ENCODE measurements around the gene GRIK4. TPM values are rescaled to one million over a fixed set of nuclear protein-coding genes. Genes with fewer than 3 reads are reported as not detected.

Gene GRIK4
- polyA plus RNA-seq, 3 donors = under 0.01 to 0.15 (median 0.01) TPM

DNA sequence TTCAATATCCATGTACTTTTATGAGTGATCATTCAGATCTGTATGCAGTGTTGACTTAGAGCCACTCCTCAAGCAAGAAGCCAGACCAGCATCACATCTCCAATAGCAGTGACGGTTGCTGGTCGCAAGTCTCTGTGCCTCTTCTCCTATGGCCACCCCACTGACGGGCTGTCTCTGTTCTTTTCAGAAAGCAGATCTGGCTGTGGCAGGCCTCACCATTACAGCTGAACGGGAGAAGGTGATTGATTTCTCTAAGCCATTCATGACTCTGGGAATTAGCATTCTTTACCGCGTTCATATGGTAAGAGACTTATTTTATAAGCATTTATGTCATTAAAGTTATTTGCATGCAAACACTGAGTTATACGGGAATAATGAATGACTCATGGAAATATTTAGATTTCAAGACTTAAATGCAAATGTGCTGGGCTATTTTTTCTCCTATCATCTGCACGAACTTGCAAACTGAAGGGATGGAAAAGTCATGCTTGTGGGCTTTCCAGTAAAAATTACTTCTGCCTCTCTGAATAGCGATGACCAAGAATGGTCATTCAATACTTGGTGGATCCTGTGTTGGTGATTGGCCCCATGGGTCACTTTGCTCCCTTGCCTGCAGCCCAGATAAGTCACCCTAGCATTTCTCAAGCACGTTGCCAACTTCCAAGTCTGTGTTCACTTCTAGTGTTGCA, 428.8 kb downstream of the GRIK4 start:
- no peak overlapping the region for H3K27ac ChIP-seq (ENCODE audit: low read depth, low read length)
- WGBS, 3 donors = 77 to 88% (median 88%) methylated on average over 10 of the region's 10 CpGs

DNA sequence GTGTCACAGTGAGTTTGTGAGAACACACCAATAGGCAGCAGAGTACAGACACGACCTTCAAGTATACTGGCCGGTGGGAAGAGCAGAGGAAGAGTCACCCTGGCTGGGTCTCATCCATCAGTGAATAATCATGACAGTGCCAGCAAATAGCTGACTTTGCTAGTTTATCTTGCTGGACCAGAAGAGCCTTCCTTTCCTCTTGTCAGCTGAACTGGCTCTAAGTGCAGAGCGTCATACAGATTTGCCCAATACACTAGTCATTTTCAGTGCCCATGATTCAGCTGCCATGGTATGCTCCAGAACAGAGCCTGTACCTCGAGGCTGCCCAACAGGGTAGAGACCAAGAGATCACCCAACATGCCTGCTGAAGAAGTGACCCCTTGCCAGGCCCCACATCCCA, 429.5 kb downstream of the GRIK4 start:
- WGBS, 3 donors = 73 to 80% (median 76%) methylated on average over 4 of the region's 4 CpGs
- H3K27ac ChIP-seq (ENCODE audit: low read depth, low read length) = no peak overlapping the region

DNA sequence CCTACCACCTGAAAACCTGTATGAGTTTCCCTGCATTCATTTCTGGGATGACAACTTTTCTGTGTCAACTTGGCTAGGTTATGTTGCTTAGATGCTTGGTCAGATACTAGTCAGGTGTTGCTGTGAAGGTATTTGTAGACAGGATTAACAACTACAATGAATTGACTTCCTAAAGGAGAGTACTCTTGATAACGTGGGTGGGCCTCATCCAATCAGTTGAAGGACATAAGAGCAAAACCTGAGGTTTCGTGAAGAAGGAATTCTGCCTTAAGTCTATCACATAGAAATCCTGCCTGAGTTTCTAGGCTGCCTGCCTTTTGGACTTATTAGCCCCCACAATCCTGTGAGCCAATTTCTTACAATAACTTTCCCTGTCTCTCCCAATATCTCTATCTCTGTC, 431.2 kb downstream of the GRIK4 start:
- WGBS, 3 donors = 71 to 83% (median 81%) methylated on average over 2 of the region's 2 CpGs
- H3K27ac ChIP-seq (ENCODE audit: low read depth, low read length) = no peak overlapping the region

DNA sequence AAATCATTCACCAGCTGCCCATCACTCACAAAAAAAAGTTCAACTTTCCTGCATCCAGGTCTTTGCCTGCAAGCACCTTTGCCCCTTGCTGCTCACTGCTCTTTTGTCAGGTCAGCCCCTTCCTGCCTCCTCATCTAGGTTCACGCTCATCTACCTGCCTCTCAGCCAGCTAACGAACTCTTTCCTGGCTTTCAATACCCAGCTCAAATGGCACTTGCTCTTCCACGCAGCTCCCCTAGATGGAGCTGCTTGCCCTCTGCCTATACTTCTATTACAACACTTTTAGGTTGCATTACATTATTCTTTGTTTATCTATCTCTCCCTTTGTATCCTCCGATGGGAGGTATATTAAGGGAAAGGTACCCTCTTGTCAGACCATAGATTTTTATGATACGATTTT, 433.5 kb downstream of the GRIK4 start:
- 77 to 82% (median 81%) methylated on average over 5 of the region's 5 CpGs for WGBS, 3 donors
- no peak overlapping the region for H3K27ac ChIP-seq (ENCODE audit: low read depth, low read length)

DNA sequence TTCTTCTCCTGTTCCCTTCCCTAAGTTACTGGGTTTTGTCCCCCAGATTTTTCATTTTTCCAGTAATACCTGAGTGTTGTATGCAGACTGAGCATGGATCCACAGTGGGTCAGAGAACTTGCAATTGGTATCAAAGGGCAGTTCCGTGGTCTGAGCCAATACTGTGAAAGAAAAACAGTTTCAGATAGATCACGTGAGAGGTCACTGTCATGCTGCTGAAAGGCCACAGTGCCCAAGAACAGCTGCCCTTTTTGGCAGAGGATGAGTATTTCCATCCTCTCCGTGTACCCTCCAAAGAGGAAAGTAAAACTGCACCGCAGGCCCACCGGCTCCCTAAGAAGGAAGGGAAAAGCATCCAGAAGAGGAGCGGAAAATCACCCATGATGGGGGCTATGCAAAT, 439.3 kb downstream of the GRIK4 start:
- no peak overlapping the region for H3K27ac ChIP-seq (ENCODE audit: low read depth, low read length)
- WGBS, 3 donors = 52 to 73% (median 62%) methylated on average over 6 of the region's 6 CpGs

DNA sequence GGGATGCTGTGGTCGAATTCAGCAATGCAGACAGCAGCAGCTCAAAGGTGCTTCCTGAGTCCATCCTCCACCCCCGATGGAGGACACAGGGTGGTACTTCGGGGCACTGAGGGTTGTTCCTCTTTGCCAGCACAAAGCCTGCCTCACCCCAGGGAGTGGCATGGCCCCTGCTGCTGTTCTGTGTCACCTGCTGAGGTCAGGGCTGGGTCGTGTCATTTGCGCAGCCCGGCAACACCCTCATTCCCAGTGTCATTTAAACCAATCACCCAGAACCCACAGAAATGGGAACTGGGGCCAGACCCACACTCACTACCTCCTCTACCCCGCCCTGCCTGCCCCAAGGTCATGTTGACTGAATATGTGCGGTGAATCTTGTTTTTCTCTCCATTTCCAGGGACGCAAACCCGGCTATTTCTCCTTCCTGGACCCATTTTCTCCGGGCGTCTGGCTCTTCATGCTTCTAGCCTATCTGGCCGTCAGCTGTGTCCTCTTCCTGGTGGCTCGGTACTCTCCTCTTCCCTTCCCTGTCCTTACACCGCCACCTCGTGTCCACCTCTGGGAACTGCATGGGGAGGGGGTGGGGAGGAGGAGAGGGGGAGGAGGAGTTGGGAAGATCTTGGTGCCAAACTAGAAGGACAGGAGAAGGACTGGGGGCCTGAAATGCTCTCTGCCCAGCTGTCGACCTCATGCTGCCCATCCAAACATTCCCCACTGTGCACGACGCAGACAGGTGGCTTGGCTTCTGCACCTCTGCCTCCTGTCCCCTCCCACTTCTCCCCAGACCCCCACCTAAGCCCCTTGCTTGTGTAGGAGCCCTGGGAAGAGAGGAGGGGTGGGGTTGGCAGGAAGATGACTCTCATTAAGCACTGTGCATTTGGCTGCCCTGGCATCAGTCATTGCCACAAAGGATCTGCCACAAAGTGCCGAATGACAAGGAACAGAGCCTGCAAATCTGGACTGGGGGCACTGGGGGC, 441.2 kb downstream of the GRIK4 start:
- WGBS, 3 donors = 18 to 19% (median 18%) methylated on average over 19 to 20 of the region's 20 CpGs
- H3K27ac ChIP-seq (ENCODE audit: low read depth, low read length) = no peak overlapping the region

DNA sequence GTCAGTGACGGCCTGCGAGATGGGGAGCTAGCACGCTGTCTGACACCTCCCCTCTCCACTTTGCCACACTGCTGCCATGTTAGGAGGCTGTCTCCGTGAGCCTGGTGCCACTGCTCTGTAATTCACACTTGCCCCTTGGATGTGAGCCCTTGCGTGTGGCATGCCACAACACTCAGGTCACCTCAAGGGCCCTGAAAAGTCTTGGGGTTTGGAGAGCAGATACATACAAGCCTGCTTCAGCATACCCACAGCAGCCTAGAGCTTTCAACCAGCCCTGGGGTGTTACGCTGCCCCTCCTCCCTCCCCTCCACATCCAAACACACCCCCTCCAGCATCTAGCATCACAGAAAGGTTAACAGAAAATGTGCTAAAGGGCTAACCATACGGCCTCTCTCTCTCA, 442.8 kb downstream of the GRIK4 start:
- WGBS, 3 donors = 83 to 93% (median 91%) methylated on average over 7 of the region's 7 CpGs
- H3K27ac ChIP-seq (ENCODE audit: low read depth, low read length) = no peak overlapping the region

DNA sequence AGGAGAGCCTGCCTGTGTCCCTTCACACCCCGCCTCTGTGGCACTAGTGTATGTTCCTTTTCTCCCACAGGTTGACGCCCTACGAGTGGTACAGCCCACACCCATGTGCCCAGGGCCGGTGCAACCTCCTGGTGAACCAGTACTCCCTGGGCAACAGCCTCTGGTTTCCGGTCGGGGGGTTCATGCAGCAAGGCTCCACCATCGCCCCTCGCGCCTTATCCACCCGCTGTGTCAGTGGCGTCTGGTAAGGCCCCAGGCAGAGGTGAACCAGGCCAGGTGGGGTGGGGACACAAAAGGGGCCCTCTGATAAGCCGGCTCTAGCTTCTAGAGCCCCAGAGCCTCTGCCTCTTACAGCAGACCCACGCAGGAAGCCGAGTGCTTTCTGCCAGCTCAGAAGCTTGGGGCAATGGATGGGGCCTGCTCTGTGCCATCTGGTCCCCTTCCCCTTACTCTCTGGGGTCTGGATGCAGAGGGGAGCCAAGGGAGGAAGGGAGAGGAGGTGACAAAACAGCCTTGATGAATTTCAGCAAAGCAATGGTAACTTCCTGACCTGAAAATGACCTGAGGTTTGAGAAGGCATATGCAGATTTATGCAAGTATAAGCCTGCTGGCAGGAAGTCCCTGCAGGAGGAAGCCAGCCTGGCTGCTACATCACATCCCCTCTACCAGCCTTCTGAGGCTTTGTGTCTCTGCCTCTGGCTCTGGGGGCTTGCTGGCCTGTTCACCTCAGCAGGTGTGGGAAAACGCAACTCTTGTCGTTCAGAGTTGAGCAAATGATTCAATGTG, 445.4 kb downstream of the GRIK4 start:
- 76 to 83% (median 81%) methylated on average over 16 of the region's 16 CpGs for WGBS, 3 donors
- H3K27ac ChIP-seq (ENCODE audit: low read depth, low read length) = no peak overlapping the region

DNA sequence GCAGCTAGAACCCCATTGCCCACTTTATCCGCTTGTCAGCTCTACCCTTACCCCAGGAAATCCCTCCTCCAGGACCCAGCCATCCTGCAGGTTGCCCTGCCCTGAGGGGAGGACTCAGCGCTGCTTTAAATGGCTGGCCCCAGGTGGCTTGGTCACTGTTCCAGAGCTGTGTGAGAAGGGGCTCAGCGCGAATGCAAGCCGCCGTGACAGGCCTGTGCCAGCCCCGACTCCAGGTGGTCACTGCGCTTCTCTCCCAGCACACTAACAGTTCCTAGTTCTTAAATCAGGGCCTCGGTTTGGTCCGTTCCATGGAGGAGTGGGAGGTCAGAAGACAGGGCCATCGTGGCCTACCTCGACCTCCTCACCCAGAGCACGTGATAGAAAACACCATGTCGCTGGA, 446.6 kb downstream of the GRIK4 start:
- no peak overlapping the region for H3K27ac ChIP-seq (ENCODE audit: low read depth, low read length)
- WGBS, 3 donors = 89 to 96% (median 93%) methylated on average over 14 of the region's 14 CpGs

DNA sequence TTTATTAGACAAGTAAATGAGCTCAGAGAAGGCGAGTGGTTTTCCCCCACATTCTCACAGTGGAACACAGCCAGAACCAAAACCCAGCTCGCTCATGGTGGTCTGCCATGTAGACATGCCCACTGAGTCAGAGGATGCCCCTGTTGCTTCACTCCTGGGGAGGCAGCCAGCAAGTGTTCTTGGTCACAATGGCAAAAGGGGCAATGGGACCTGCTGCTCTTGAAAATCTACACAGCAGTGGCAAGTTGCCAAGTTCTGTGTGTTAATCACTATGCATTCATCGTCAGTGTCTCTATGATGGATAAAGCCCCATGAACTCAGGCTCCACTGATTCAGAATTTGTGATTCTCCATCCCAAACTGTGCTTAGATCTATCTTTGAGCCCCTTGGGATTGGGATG, 447.6 kb downstream of the GRIK4 start:
- WGBS, 3 donors = 60 to 79% (median 71%) methylated on average over 3 of the region's 3 CpGs
- H3K27ac ChIP-seq (ENCODE audit: low read depth, low read length) = no peak overlapping the region

DNA sequence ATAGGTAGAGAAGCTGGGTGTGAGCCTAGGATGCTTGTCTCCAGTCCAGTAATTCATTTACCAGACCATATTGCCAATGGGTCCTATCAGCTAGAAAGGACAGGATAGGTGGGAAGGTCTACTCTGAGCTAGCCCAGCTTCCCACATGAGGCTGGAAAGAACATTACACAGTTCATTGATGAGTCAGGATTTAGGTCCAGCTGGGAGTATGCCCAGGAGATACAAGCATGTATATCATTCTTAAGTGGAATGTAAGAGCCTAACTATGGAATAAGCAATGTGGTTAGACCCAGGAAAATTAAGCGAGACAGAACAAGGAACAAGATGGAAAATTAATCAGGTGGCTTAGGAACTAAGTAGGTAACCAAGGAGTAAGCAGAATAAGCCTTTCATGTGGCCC, 453.3 kb downstream of the GRIK4 start:
- WGBS, 3 donors = 81 to 90% (median 86%) methylated on average over 1 of the region's 1 CpG
- no peak overlapping the region for H3K27ac ChIP-seq (ENCODE audit: low read depth, low read length)

DNA sequence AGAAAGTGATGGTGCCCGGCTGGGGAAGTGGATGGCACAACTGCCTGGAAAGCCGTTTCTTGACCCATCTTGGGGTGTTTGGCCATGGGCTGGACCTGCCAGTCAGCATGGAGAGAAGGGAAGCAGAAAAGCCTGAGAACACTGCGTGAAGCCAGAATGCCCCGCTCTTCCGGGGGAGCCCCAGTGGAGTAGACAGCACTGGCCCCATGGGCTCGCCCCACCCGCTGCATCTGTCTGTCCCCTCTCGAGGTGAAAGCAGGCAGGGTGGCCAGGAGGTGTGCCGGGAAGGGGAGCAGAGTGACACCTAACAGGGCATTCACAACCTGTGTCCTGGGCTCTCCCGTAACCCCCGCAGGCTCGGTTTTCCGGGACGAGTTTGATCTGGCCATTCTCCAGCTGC, 455.3 kb downstream of the GRIK4 start:
- WGBS, 3 donors = 85 to 93% (median 88%) methylated on average over 14 of the region's 14 CpGs
- no peak overlapping the region for H3K27ac ChIP-seq (ENCODE audit: low read depth, low read length)

DNA sequence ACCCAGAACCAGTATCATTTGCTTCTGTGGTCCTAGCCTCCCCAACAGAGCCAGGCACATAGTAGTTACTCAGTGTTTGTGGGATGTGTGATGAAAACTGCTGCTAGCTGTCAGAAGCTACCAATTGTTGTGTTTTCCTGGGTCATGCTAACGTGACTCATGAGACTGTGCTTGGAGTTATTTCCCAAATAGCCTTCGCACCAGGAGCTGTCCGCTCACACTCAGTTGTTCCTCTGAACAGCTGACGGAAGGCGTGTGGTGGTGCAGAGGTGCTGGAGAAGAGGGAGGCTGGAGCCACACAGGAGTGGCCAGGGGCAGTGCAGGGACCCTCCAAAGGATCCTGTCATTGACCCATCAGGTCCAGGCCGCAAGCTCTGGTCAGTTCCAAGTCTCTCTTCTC, 458.4 kb downstream of the GRIK4 start:
- H3K27ac ChIP-seq (ENCODE audit: low read depth, low read length) = no peak overlapping the region
- WGBS, 3 donors = 75 to 95% (median 88%) methylated on average over 6 of the region's 6 CpGs

DNA sequence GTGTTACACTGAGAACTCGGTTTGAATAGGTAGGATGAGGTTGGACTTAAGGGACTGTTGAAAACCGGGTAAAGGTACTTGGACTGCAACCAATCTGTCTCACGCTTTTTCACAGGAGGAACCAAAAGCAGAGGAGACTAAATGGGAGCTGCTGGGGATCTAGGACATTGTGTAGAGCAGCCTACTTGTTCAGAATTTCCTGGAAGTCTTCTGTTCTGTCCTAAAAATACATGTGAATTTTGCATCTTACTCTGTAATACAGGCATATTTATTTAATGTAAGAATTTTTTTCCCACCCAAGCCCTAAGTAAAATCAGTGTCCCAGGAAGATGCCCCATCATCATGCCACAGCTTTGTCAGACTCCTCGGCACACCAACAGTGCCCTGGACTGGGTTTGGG, 460.3 kb downstream of the GRIK4 start:
- WGBS, 3 donors = 80 to 90% (median 87%) methylated on average over 4 of the region's 4 CpGs
- no peak overlapping the region for H3K27ac ChIP-seq (ENCODE audit: low read depth, low read length)

DNA sequence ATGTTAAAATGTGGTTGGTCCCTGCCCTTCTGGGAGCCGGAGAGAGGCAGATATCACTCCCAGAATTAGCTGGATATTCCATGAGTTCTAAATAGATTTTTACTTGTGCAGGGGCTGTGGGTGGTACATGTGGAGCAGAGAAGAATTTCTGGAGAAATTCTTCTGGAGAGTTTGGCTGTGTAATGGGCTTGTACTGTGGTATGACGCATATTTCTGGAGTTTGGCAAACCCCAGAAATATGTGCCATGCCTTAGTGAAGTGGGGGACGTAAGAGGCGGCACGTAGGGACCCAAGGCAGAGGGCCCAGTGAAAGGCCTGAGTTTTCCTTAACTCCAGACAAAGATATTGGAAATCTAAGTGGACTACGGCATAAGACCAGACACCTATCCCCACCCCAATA, 461.1 kb downstream of the GRIK4 start:
- WGBS, 3 donors = 88 to 96% (median 95%) methylated on average over 6 of the region's 6 CpGs
- H3K27ac ChIP-seq (ENCODE audit: low read depth, low read length) = no peak overlapping the region

DNA sequence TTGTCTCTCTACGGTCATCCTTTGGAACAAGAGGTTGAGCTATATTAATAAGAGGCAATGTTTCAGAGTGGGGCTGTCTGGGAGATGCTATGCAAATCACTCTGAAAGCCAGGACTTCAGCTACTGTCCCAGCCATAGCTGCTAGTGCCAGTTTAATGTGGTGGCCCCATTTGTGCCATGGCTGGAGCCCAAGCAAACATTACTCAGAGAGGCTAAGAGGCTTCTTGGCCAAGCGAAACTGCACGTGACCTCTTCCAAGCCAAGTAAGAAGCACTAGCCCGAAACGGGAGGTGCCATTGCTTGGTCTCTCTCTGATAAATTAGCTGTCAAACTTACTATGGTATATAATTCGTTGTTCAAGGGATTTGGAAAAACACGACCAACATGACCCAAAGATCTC, 462.0 kb downstream of the GRIK4 start:
- H3K27ac ChIP-seq (ENCODE audit: low read depth, low read length) = no peak overlapping the region
- 74 to 87% (median 81%) methylated on average over 7 of the region's 7 CpGs for WGBS, 3 donors

DNA sequence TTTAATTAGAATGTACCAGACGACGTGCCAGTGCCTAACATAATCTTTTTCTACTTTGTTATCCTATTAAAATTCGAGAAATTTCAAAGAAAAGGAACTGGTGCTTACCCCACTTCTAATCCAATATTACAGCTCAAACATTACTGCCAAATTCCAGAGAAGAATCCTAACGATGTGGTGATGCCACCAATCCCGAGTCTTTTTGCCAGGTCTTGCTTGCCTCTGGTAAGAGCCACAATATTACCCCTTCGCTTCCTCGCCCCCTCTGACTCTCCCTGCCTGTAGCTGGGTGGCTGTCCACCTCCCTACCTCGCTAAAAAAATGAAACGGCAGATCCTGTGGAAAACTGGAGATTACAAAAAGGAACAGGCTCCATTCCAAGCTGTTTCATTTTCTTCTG, 462.9 kb downstream of the GRIK4 start:
- no peak overlapping the region for H3K27ac ChIP-seq (ENCODE audit: low read depth, low read length)
- WGBS, 3 donors = 59 to 60% (median 59%) methylated on average over 9 of the region's 9 CpGs

DNA sequence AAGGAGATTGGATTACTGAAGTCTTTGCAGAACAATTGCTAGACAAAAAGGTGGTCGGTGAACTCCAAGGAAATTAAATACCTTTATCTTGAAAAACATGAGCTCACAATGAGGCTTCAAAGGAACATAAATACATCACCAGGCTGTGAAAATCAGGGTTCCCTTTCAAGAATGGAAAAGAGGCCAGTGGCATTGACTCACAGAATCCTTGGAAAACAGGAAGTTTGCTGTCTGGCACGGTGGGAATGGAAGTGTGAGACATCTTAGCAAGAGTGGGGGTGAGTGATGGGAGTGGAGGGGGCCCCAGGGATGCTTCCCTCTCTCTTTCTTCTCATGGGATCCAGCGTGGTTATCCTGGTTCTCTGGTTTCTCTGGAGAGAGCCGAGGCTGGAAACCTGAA, 463.4 kb downstream of the GRIK4 start:
- H3K27ac ChIP-seq (ENCODE audit: low read depth, low read length) = no peak overlapping the region
- WGBS, 3 donors = 22 to 41% (median 36%) methylated on average over 4 of the region's 4 CpGs
